GM10248 (cell line): Measurements from ENCODE around the gene HSP90AB1.

Source experiments
- CTCF ChIA-PET: fragments of 300-600 bp; sonication (Branson Sonifier 250); formaldehyde crosslinking; extraction: SDS; loops from one replicate; lab custom pipeline; 2021; ENCODE audit warnings: antibody characterized with exemption; lab: Yijun Ruan, JAX
- POLR2A ChIA-PET: fragments of 350-650 bp; sonication (Branson Sonifier 250); formaldehyde crosslinking; extraction: SDS; loops from one replicate; lab custom pipeline; 2020; ENCODE audit warnings: antibody characterized with exemption; lab: Yijun Ruan, JAX
- DNase-seq: peaks from one replicate; pipeline ENCODE4 v3.0.0; 2012; ENCODE audit errors: extremely low spot score
- TF ChIP-seq, protein P1 (sequence below): IDR thresholded peaks from 2 replicates; pipeline ENCODE4 v1.5.1; 2012; ENCODE audit warnings: mild to moderate bottlenecking, low read depth; ENCODE audit errors: extremely low read depth, missing control alignments, control extremely low read depth

HSP90AB1 gene

DNA sequence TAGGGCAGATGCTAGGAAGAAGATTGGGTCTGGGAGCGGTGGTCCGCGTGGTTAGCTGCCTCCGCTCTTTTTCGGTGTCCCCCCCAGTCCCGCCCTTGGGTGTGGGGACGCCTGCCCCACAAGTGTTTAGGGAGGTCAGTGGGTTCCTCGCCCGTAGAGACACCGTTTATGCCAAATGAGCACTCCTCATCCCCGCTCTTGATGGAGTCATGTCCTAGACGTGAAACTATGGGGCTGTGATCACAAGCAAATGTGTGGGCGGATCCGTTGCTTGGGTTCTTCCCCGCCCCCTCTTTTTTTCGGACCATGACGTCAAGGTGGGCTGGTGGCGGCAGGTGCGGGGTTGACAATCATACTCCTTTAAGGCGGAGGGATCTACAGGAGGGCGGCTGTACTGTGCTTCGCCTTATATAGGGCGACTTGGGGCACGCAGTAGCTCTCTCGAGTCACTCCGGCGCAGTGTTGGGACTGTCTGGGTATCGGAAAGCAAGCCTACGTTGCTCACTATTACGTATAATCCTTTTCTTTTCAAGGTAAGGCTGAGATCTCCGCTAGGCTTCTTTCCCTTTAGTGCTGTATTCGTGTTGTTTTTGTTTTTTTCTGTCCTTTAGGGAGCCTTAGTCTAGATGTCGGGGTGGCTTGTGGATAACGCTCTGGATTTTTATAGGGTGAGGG lies at the start of gene HSP90AB1:
Gene HSP90AB1 (plus strand): TSS at position 439 of the 675 bp plus-strand sequence. CDS start 1,529 bp downstream, outside the sequence.
- TF ChIP-seq, protein P1, sequence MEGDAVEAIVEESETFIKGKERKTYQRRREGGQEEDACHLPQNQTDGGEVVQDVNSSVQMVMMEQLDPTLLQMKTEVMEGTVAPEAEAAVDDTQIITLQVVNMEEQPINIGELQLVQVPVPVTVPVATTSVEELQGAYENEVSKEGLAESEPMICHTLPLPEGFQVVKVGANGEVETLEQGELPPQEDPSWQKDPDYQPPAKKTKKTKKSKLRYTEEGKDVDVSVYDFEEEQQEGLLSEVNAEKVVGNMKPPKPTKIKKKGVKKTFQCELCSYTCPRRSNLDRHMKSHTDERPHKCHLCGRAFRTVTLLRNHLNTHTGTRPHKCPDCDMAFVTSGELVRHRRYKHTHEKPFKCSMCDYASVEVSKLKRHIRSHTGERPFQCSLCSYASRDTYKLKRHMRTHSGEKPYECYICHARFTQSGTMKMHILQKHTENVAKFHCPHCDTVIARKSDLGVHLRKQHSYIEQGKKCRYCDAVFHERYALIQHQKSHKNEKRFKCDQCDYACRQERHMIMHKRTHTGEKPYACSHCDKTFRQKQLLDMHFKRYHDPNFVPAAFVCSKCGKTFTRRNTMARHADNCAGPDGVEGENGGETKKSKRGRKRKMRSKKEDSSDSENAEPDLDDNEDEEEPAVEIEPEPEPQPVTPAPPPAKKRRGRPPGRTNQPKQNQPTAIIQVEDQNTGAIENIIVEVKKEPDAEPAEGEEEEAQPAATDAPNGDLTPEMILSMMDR: no peak
- POLR2A ChIA-PET: interaction anchor here (0.5 to 3.8 kb wide), 24 partner anchors 9 to 618 kb away, joined by 3 to 56 read pairs (median 4); partner anchors contain the start of genes AARS2, GTPBP2, SLC29A1 and SLC35B2
- DNase-seq: peak; percentile 93
- CTCF ChIA-PET: interaction anchor here (1.5 to 6.9 kb wide), 10 partner anchors 8 to 149 kb away, joined by 5 to 56 read pairs (median 8); partner anchors contain the start of genes SLC29A1 and SLC35B2

DNA sequence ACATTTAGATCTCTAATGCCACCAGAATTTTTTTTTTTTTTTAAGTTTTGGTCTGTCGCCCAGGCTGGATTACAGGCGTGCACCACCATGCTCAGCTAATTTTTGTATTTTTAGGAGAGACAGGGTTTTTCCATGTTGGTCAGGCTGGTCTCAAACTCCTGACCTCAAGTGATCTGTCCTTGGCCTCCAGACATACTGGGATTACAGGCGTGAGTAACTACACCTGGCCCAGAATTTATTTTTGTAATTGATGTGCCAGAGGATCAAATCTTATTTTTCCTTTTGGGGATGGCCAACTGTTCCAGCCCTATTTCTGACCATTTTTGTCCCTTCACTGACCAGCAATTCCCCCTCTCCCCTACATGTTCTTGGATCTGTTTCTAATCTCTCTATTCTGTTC lies 48.2 kb upstream of the HSP90AB1 start:
- no peak for DNase-seq
- TF ChIP-seq, protein P1: no peak
- ChIA-PET CTCF (interaction anchor here (1.1 to 1.5 kb wide), 2 partner anchors 9 to 14 kb away, joined by 3 to 4 read pairs; no protein-coding TSS in a partner anchor), POLR2A (no interaction called here)

DNA sequence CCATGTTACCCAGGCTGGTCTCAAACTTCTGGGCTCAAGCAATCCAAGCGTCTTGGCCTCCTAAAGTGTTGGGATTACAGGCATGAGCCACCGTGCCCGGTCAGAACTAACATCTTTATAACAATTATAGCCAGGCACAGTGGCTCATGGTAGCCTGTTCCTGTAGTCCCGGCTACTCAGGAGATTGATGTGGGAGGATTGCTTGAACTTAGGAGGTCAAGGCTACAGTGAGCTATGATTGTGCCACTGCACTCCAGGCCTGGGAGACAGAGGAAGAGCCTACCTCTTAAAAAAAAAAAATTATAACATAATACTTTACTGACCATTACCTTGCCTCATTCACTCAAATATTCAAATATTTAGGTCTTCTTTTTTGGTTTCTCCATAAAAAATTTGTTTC lies 47.0 kb upstream of the HSP90AB1 start:
- CTCF ChIA-PET: interaction anchor here (1.3 to 5.2 kb wide), 2 partner anchors 12 to 27 kb away, joined by 3 to 21 read pairs; no protein-coding TSS in a partner anchor
- TF ChIP-seq, protein P1: no peak
- POLR2A ChIA-PET: no interaction called here
- no peak for DNase-seq

DNA sequence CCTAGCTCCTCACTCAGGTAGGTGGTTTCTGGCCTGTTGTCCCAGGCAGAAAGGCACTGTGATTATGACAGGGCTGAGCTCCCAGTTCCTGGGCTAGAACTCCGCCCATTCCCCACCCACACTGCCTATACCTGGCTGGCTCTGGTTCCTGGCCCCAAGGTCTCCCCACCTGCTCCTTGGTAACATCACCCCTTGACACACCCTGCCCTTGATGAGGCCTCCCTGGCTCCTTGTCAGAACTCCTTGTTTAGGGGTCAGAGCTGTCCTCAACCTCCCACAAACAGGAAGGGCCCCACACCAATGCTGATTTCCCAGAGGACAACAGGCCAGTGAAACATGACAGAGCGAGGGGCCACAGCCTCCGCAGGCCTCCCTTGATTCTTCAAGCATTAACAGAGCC lies 45.7 kb upstream of the HSP90AB1 start:
- DNase-seq: no peak
- ChIA-PET POLR2A (no interaction called here), CTCF (interaction anchor here (1.0 to 5.2 kb wide), 4 partner anchors 11 to 29 kb away, joined by 3 to 21 read pairs (median 5); no protein-coding TSS in a partner anchor)
- TF ChIP-seq, protein P1: no peak

DNA sequence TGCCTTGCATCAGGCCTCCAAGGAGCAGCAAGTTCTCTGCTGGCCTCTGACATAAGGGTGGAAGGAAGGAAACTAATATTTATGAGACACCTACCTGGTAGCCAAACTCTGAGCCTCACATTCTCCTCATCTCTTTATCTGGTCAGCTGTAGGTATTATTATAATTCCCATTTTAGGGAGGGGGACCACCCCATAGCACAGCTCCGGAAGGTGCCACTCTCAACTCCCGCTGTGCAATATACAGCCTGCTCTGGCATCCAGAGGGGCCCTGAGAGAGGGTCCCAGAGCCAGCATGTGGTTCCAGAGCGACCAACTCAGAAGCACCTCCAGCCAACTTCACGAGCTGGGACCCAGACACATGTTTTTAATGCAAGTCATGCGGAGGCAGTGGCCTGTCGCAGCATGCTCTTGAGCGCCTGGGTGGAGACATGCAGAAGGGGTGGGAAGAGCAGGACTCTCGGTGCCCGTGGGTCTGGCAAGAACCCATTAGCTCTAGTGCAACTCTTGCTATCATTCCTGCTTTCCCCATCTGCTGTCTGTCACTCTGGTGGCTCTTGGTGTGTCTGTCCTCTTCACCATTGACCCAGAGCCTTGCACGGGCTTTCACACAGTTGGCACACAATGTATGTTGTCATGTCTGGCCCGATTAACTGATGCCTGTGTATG lies 45.1 kb upstream of the HSP90AB1 start:
- POLR2A ChIA-PET: no interaction called here

More for the DNA sequence above, 45.1 kb upstream of the HSP90AB1 start:
- CTCF ChIA-PET: interaction anchor here (0.8 to 5.2 kb wide), 3 partner anchors 8 to 29 kb away, joined by 4 to 21 read pairs (median 7); no protein-coding TSS in a partner anchor
- TF ChIP-seq, protein P1: no peak
- DNase-seq: no peak
